ENCODE measurements around the gene RTEL1.

DNA sequence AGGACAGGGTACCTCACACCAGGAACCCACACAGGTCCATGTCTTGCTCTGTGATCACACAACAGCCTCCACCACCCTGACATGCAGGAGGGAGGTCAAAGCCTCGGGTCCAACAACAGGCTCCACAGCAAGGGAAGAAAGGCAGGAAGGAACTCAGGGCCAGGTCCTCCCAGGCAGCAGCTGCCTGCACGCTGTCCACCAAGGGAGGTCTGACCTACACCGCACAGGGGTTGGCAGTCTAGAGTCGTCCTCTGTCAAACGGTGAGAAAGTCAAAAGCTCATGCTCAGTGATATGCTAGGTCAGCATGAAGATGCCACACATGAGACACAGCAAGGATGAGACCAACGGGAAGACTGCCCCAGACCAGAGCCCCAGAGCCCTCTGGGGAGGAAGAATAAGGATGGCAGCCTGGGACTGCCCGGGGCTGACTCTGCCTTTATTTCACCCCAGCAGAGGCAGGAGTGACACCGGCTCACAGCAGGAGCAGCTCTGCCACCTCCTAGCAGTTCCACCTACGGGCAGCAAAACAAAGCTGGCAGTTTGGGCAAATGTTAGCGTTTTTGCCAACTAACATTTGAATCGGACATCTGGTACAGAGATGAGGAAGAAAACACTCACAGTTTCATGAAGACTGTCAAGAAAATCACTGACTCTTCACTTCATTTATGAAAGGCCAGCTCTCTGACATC, 39.7 kb upstream of the RTEL1 start:
- no peak for TF ChIP-seq POLR2AphosphoS5 (IDR thresholded peaks at IDR 0.05)
- TF ChIP-seq EP300 (IDR thresholded peaks at IDR 0.05): no peak
- TF ChIP-seq, protein P1, sequence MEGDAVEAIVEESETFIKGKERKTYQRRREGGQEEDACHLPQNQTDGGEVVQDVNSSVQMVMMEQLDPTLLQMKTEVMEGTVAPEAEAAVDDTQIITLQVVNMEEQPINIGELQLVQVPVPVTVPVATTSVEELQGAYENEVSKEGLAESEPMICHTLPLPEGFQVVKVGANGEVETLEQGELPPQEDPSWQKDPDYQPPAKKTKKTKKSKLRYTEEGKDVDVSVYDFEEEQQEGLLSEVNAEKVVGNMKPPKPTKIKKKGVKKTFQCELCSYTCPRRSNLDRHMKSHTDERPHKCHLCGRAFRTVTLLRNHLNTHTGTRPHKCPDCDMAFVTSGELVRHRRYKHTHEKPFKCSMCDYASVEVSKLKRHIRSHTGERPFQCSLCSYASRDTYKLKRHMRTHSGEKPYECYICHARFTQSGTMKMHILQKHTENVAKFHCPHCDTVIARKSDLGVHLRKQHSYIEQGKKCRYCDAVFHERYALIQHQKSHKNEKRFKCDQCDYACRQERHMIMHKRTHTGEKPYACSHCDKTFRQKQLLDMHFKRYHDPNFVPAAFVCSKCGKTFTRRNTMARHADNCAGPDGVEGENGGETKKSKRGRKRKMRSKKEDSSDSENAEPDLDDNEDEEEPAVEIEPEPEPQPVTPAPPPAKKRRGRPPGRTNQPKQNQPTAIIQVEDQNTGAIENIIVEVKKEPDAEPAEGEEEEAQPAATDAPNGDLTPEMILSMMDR (IDR thresholded peaks at IDR 0.05): no peak
- TF ChIP-seq POLR2A (IDR thresholded peaks at IDR 0.05): no peak
